GM19455 (cell line): ENCODE data around the gene CAMKMT.
"Not testable (repeated sequence)": the region's sequence is repeated elsewhere in the genome, so short reads cannot be mapped to it uniquely, and the experiment has no call there.

Experiments used
- ATAC-seq: cut with Tn5 transposase; IDR thresholded peaks from one replicate; pipeline ENCODE4 v1.9.1; 2021; ENCODE audit not compliant: unreplicated experiment

CAMKMT gene

DNA sequence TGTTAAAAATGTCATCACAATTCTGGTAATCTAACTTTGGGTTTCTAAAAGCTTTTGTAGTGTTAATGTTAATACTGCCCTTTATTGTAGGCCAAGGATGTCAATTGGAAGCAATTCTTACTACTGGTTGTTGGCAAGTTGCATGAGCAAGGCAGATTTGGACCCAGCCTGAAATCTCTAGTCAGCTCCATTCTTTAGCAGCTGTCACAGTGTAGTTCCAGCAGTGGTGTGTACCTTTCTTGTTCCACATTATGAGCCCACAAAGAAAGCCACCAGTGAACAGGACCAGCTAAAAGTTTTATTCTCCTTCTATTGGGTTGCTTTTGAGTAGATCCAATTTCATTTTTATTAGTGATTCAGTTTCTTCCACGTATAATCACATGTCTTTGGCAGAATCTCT lies 133.8 kb downstream of the CAMKMT start:
- ATAC-seq = no peak

DNA sequence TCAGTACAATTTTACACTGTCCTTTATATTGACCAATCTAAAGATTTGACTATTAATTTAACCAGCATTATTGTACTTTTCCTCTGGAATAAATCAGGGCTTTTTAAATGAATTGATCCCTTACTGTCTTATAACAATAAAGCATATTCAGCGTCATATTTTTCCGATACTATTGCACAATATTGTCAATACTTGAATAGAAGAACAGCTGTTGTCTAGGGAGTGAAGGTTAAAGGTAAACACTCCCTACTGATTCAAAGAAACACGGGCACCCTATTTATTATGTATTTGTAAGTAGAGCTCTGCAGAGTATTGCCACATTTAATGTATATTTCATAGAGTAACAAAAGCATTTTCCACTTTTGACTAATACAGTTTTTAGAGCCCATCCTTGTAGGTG lies 134.4 kb downstream of the CAMKMT start:
- no peak for ATAC-seq

DNA sequence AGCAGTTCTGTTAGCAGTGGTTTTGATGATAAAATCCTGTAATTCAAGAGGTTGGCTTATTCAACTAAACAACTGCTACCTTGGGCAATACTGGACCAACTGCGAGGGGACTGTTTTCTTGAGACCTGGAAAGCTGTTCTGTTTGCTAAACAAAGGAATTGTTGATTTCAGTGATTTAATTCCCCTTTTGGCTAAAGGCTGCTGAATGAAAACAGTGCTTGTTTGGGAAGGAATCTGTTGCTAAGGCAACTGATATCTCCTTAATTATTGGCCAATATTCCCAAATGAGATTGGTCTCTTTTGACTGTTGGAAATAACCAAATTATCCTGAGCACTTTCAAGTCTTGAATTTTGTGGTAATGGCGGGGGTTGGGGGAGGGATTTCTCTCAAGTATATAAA lies 136.8 kb downstream of the CAMKMT start:
- ATAC-seq = no peak

DNA sequence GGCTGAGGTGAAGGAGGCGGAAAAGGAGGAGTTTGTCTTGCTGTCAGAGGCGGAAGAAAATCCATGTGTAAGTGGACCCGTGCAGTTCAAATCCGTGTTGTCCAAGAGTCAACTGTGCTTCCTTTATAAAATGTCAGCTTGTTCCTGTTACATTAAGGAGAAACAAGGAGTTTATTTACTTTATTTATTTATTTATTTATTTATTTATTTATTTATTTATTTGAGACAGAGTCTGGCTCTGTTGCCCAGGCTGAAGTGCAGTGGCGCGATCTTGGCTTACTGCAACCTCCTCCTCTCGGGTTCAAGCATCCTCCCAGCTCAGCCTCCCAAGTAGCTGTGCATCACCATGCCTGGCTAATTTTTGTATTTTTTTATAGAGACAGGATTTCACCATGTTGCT lies 143.9 kb downstream of the CAMKMT start:
- ATAC-seq = not testable (repeated sequence)

- ATAC-seq = no peak
Measured at GRCh38 chr2:44510246-44510645, 148.5 kb downstream of the CAMKMT start.

- ATAC-seq = no peak
Measured at GRCh38 chr2:44515416-44515815, 153.7 kb downstream of the CAMKMT start.

GRCh38 chr2:44519026-44519425 lies 157.3 kb downstream of the CAMKMT start:
- ATAC-seq = no peak

GRCh38 chr2:44522846-44523245 lies 161.1 kb downstream of the CAMKMT start:
- ATAC-seq = no peak

GRCh38 chr2:44524347-44524926 lies 162.7 kb downstream of the CAMKMT start:
- ATAC-seq = no peak

DNA sequence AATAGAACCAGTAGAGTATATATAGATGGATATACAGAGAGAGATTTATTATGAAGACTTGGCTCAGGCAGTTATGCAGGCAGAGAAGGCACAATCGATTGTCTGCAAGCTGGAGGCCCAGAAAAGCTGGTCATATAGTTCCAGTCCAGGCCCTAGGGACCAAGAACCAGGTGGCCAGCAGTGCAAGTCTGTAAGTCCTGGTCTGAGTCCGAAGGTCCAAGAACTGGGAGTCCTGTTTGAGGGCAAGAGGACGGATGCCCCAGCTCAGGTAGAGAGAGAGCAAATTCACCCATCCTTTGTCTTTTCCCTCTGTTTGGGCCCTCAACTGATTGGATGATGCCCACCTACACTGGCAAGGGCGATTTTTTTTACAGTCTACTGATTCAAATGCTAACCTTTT lies 164.6 kb downstream of the CAMKMT start:
- no peak for ATAC-seq

GRCh38 chr2:44528595-44528994 lies 166.8 kb downstream of the CAMKMT start:
- no peak for ATAC-seq

GRCh38 chr2:44529448-44529847 lies 167.7 kb downstream of the CAMKMT start:
- ATAC-seq = no peak

DNA sequence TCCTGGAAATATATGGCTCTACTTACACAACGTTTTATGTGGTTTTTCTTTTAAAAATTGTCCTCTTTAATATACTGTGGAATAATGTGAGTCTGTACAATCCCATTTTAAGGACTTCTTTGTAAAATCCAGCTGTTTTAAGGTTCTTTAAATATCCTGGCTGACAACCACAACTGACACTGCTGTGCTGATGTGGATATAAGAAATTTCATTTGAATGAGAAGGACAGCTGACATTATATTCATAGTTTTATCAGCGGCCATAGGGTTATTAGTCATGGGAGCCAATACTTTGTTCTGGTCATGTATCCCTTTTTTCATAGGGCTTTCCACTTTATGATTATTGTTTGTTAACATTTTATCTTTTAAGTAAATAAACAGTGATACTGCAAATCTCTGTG lies 169.5 kb downstream of the CAMKMT start:
- ATAC-seq = no peak

DNA sequence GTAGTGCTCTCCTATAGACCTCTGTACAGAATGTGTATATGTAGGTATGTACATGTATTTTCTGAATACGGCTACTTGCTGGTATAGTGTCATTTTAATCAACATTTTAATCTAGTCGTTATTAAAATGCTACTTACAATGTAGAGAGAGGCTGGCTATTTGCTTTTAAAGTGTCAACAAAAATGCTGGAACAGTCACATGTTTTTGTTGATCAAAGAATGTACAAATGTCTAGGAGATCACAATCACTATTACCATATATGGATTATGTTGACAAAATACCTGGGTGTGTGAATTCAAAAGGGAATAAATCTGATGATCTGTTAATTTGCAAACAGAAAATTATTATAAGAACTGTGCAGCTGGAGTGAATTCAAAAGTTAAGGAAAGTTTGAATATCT lies 170.3 kb downstream of the CAMKMT start:
- no peak for ATAC-seq

GRCh38 chr2:44533508-44533907 lies 171.8 kb downstream of the CAMKMT start:
- no peak for ATAC-seq

DNA sequence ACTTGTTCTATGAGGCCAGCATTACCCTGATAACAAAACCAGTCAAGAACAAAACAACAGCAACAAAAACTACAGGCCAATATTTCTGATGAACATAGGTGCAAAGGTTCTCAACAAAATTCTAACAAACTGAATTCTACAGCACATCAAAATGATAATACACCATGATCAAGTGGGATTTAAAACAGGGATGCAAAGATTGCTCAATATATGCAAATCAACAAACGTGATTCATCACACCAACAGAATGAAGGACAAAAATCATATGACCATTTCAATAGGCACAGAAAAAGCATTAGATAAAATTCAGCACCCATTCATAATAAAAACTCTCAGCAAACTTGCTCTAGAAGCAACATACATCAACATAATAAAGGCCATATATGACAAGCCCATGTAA lies 173.6 kb downstream of the CAMKMT start:
- no peak for ATAC-seq

GRCh38 chr2:44537264-44537663 lies 175.5 kb downstream of the CAMKMT start:
- ATAC-seq = no peak

- ATAC-seq = no peak
Measured at GRCh38 chr2:44542520-44542919, 180.8 kb downstream of the CAMKMT start.

DNA sequence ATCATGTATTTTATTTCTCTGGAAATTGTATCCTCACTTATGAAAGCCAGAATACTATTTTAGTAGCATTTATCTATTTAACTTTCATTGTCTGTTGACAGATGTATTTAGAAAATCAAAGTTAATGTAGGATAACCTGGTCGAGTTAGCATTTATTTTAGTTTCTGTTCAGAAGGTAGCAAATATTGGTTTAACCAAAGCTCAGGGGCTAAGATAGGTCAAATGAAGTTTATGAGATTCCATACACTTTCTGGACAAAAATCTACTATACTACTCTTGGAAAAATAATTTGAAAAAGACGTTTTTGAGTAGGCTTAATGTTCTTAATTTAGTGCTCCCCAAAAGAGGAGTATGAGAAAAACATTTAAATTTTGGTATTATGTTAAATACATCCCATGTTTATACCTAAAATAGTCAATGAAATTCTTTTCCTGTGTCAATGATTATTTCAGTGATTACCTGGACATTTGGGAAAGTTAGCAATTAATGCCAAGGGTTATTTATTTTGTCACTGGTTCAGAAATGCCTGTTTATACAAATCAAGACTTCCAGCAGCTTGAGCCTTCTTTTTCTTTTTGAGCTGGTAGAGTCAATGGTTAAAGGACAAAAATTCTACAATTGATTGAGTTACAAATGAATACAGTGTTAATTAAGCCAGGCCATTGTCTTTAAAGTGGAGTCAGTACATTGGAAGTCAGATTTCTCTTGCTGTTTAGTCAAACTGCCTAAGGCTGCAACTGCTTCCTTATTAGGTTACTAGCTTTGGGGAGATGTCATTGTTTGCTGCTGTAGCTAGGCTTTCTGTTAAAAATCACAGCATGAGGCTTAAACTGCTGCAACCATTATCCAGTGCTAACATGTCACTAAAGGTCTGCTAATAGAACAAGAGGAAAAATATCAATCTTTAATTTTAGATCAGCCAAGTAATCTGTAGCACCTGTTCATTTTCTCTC lies 182.3 kb downstream of the CAMKMT start:
- ATAC-seq = no peak

- no peak for ATAC-seq
Measured at GRCh38 chr2:44545005-44545404, 183.3 kb downstream of the CAMKMT start.

GRCh38 chr2:44546459-44547127 lies 184.8 kb downstream of the CAMKMT start:
- no peak for ATAC-seq

DNA sequence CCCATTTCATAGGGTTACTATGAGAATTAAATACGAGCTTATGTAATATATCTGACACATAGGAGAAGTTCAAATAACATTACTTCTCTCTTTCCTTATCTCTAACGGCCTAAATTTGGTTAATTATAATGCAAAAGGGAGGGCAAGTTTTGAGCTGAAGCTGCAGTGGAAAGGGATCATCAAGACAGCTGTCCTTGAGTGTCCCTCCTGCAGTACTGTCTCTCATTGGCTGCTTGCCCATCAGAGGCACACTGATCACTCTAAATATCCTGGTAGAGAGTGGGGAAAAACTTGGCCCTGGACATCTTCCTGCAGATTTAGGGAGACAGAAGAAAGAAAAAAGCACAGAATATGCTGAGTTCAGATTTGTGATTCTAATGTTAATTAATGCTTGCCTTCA lies 186.0 kb downstream of the CAMKMT start:
- ATAC-seq = no peak
